ENCODE results near the gene CAMK4. TPM values are rescaled to one million over a fixed set of nuclear protein-coding genes. Genes with fewer than 3 reads are reported as not detected.

The CAMK4 gene
- total and polyA plus RNA-seq, 11 donors, result 0.02 to 3.7 (median 0.32) TPM; not detected in 3

GRCh38 chr5:111221139-111221538, 3.0 kb upstream of the CAMK4 start:
- WGBS, 4 donors, result 96 to 100% (median 97%) methylated on average over 1 of the region's 1 CpG
- no peak overlapping the region for H3K27ac ChIP-seq
- ATAC-seq (no peak), DNase-seq (no peak)
- H3K36me3 ChIP-seq, result no peaks in the 10 kb centered on the region
- no peak overlapping the region for H3K4me3 ChIP-seq
- peaks cover 0 to 16% (median 5%) of the 10 kb centered on the region in 12 donors for H3K4me1 ChIP-seq
- H3K27me3 ChIP-seq, result peaks cover 0 to 31% (median 14%) of the 10 kb centered on the region in 9 donors
- intact Hi-C loops (cut with DNase I), result loop anchor here in 1 of 10 donors (5.0 kb wide), 1 partner anchor 926 kb away; no protein-coding TSS in a partner anchor
- H3K9me3 ChIP-seq, result no peaks in the 10 kb centered on the region
- TF ChIP-seq CTCF (IDR thresholded peaks at IDR 0.05), result no peak
- TF ChIP-seq POLR2A (IDR thresholded peaks at IDR 0.05), result no peak

- Histone ChIP-seq H3K27me3 (peaks cover 0 to 35% (median 14%) of the 10 kb centered on the region in 9 donors), H3K36me3 (no peaks in the 10 kb centered on the region), H3K4me1 (peaks cover 0 to 16% (median 5%) of the 10 kb centered on the region in 12 donors), H3K27ac (peak overlapping the region in 1 of 12 donors; percentile 54), H3K4me3 (peak overlapping the region in 11 of 12 donors; percentile 47 to 67 (median 58)), H3K9me3 (no peaks in the 10 kb centered on the region)
- intact Hi-C loops (cut with DNase I), result loop anchor here in 1 of 10 donors (5.0 kb wide), 1 partner anchor 924 kb away; no protein-coding TSS in a partner anchor
- DNase-seq, result no peak
- TF ChIP-seq POLR2A (IDR thresholded peaks at IDR 0.05) (no peak), CTCF (IDR thresholded peaks at IDR 0.05) (no peak)
- no peak for ATAC-seq
- 44 to 54% (median 49%) methylated on average over 7 to 8 of the region's 8 CpGs for WGBS, 4 donors
Measured at GRCh38 chr5:111223101-111223786, 940 bp upstream of the CAMK4 start.

GRCh38 chr5:111224561-111225345, 569 bp downstream of the CAMK4 start:
- Histone ChIP-seq H3K9me3 (no peaks in the 10 kb centered on the region), H3K27me3 (peaks cover 0 to 37% (median 14%) of the 10 kb centered on the region in 9 donors), H3K36me3 (no peaks in the 10 kb centered on the region), H3K4me1 (peaks cover 0 to 16% (median 5%) of the 10 kb centered on the region in 12 donors), H3K4me3 (peak overlapping the region; percentile 43 to 67 (median 56)), H3K27ac (peak overlapping the region in 2 of 12 donors; percentile 19 to 54)
- WGBS, 4 donors, result 5% methylated on average over 33 to 34 of the region's 34 CpGs
- intact Hi-C loops (cut with DNase I), result loop anchor here in 1 of 10 donors (5.0 kb wide), 1 partner anchor 923 kb away; no protein-coding TSS in a partner anchor
- peak in 2 of 5 donors; percentile 14 to 45 for DNase-seq
- ATAC-seq, result no peak
- no peak for TF ChIP-seq POLR2A (IDR thresholded peaks at IDR 0.05)
- TF ChIP-seq CTCF (IDR thresholded peaks at IDR 0.05), result no peak

- DNase-seq (no peak), ATAC-seq (no peak)
- H3K36me3 ChIP-seq, result no peaks in the 10 kb centered on the region
- H3K4me3 ChIP-seq, result peak overlapping the region in 1 of 12 donors; percentile 67
- 86 to 92% (median 91%) methylated on average over 4 of the region's 4 CpGs for WGBS, 4 donors
- H3K4me1 ChIP-seq, result peaks cover 0 to 16% (median 5%) of the 10 kb centered on the region in 12 donors
- intact Hi-C loops (cut with DNase I), result no loop called here
- H3K27me3 ChIP-seq, result peaks cover 0 to 37% (median 14%) of the 10 kb centered on the region in 9 donors
- H3K9me3 ChIP-seq, result no peaks in the 10 kb centered on the region
- H3K27ac ChIP-seq, result no peak overlapping the region
- TF ChIP-seq CTCF (IDR thresholded peaks at IDR 0.05), result no peak
- TF ChIP-seq POLR2A (IDR thresholded peaks at IDR 0.05), result no peak
Measured at GRCh38 chr5:111225926-111226325, 1.7 kb downstream of the CAMK4 start.
